Small intestine (tissue), 7 donors: ENCODE measurements around the gene KCNJ6. TPM values are rescaled to one million over a fixed set of nuclear protein-coding genes. Genes with fewer than 3 reads are reported as not detected.

Experiments used
- DNase-seq, 2 donors: peaks; one replicate each; pipeline versions ENCODE4 v3.0.0 to v3.0.0-alpha.2; 2013
- FAIRE-seq: peaks from 2 replicates; lab custom pipeline; 2012; peaks lifted over from hg19 to GRCh38; lab: Jason Lieb, UNC
- H3K27ac ChIP-seq, 3 donors: one replicate each; pipeline ENCODE4 v1.5.1; 2013; ENCODE audit warnings: low read length in 2 of 3, mild to moderate bottlenecking in 2 of 3, control low read depth in 1 of 3, inconsistent platforms in 1 of 3, low read depth in 1 of 3, moderate library complexity in 1 of 3
- H3K27me3 ChIP-seq, 3 donors: one replicate each; pipeline ENCODE4 v1.6.1; 2013; ENCODE audit warnings: low read length in 3 of 3, inconsistent platforms in 1 of 3; ENCODE audit not compliant: control insufficient read depth in 3 of 3, insufficient read depth in 3 of 3
- H3K36me3 ChIP-seq, 3 donors: one replicate each; pipeline ENCODE4 v1.6.1; 2013; ENCODE audit warnings: low read length in 3 of 3, inconsistent platforms in 1 of 3, low read depth in 1 of 3, mild to moderate bottlenecking in 1 of 3, moderate library complexity in 1 of 3; ENCODE audit not compliant: control insufficient read depth in 3 of 3, insufficient read depth in 2 of 3
- H3K4me1 ChIP-seq, 3 donors: one replicate each; pipeline ENCODE4 v1.6.1; 2013; ENCODE audit warnings: low read length in 2 of 3, inconsistent platforms in 1 of 3, low read depth in 1 of 3, mild to moderate bottlenecking in 1 of 3, moderate library complexity in 1 of 3; ENCODE audit not compliant: control insufficient read depth in 3 of 3, insufficient read depth in 2 of 3
- H3K4me3 ChIP-seq, 3 donors: one replicate each; pipeline ENCODE4 v1.5.1; 2013; ENCODE audit warnings: low read length in 3 of 3, control low read depth in 1 of 3, inconsistent platforms in 1 of 3, low read depth in 1 of 3, mild to moderate bottlenecking in 1 of 3, moderate library complexity in 1 of 3
- H3K9me3 ChIP-seq, 2 donors: one replicate each; pipeline ENCODE4 v1.6.1; 2013; ENCODE audit warnings: low read depth in 1 of 2, low read length in 1 of 2; ENCODE audit not compliant: control insufficient read depth in 2 of 2, insufficient read depth in 1 of 2
- WGBS, 3 donors: extraction: QIAGEN DNeasy Blood & Tissue Kit; methylation state at CpG; one replicate each; pipeline ENCODE4 v1.1.7; 2013; 5-methylcytosine and 5-hydroxymethylcytosine counted together
- polyA plus RNA-seq, 4 donors: library from polyadenylated mRNA; stranded (reverse) in 3 of 4; unstranded in 1 of 4; fragments of 200-250 nt in 3 of 4; fragments of 120-200 nt in 1 of 4; gene quantifications; one replicate each; pipeline versions ENCODE4 v1.2.1 to v1.2.3, GENCODE V29; 2013
- donor health status: healthy with polysubstance abuse.
- donor health status: control.
- donor health status: control.
- donor health status: Bipolar disorder and iron deficiency.
- donor health status: healthy.

The KCNJ6 gene
- polyA plus RNA-seq, 4 donors, result under 0.01 to 0.24 (median 0.03) TPM; not detected in 1

DNA sequence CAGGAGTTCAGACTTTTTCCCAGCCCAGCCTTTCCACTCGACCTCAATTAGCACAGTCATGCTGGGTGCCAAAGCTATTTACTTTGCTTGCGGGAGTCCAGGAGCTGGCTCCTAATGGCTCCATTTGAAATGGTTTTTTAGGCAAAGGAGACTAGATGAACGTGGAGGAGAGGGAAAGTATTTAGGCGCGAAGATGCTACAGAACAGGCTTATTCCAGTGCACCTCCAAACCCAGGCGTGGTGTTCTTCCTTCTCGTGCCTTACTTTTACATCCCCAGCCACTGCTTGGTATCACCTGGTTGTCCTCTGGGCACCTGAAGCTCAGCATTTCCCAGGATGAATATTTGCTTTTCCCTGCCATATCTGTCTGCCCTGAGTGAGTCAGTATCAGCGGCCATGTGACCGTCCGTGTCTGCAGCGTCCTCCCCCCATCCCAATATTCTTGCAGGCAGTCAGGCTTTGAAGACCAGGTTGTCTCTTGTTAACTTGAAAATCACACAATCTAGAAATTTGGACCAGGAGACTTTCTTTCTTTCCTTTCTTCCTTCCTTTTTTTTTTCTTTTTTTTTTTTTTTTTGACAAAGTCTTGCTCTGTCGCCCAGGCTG is 351.2 kb downstream of the KCNJ6 start:
- Histone ChIP-seq H3K4me3 (no peak overlapping the region), H3K27me3 (no peaks in the 10 kb centered on the region), H3K4me1 (peaks cover 2 to 12% (median 7%) of the 10 kb centered on the region in 3 donors), H3K27ac (peak overlapping the region in 2 of 3 donors; percentile 51 to 91), H3K36me3 (no peaks in the 10 kb centered on the region), H3K9me3 (peaks cover 0 to 18% of the 10 kb centered on the region in 2 donors)
- DNase-seq, result peak in 1 of 2 donors; percentile 23
- WGBS, 3 donors, result 42 to 79% (median 64%) methylated on average over 12 of the region's 12 CpGs
- no peak for FAIRE-seq

DNA sequence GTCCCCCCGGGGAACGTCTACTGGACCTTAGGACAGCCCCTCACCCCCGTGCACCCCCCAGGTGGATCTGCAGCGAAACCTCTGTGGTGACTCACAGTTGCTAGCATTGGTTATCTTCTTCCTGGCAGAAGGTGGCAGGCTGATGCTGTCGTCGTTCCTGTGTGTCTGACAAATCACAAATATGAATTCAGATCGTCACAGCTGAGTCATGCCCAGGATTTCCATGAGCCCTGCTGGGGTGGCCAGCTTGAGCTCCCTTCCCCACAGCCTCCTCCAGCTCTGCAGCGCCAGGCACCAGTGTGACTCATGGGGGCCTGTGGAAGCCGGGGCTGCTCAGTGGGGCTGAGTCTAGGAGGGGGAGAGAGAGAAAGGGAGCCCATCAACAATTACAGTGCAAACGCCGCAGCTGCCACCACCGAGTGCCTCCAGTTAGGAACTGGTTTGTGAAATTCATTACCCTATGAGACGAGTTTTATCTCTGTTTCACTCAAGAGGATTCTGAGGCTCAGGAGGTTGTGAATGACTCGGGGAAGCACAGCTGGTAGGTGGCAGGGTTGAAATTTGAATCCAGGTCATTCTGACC is 351.8 kb downstream of the KCNJ6 start:
- WGBS, 3 donors, result 7 to 17% (median 9%) methylated on average over 14 of the region's 14 CpGs
- H3K4me3 ChIP-seq, result peak overlapping the region in 2 of 3 donors; percentile 67 to 70
- no peaks in the 10 kb centered on the region for H3K27me3 ChIP-seq
- peaks cover 0 to 18% of the 10 kb centered on the region in 2 donors for H3K9me3 ChIP-seq
- no peaks in the 10 kb centered on the region for H3K36me3 ChIP-seq
- FAIRE-seq (no peak), DNase-seq (peak; percentile 79 to 86)
- peaks cover 2 to 12% (median 7%) of the 10 kb centered on the region in 3 donors for H3K4me1 ChIP-seq
- H3K27ac ChIP-seq, result peak overlapping the region; percentile 51 to 91 (median 86)

- DNase-seq (peak; percentile 95), FAIRE-seq (no peak)
- 1 to 6% (median 2%) methylated on average over 62 to 67 of the region's 67 CpGs for WGBS, 3 donors
- H3K4me3 ChIP-seq, result peak overlapping the region; percentile 34 to 70 (median 67)
- peaks cover 2 to 12% (median 7%) of the 10 kb centered on the region in 3 donors for H3K4me1 ChIP-seq
- peak overlapping the region; percentile 59 to 91 (median 86) for H3K27ac ChIP-seq
- H3K27me3 ChIP-seq, result no peaks in the 10 kb centered on the region
- H3K9me3 ChIP-seq, result peaks cover 0 to 18% of the 10 kb centered on the region in 2 donors
- no peaks in the 10 kb centered on the region for H3K36me3 ChIP-seq
These were observed 352.5 kb downstream of the KCNJ6 start for GRCh38 chr21:37563641-37564340.

DNA sequence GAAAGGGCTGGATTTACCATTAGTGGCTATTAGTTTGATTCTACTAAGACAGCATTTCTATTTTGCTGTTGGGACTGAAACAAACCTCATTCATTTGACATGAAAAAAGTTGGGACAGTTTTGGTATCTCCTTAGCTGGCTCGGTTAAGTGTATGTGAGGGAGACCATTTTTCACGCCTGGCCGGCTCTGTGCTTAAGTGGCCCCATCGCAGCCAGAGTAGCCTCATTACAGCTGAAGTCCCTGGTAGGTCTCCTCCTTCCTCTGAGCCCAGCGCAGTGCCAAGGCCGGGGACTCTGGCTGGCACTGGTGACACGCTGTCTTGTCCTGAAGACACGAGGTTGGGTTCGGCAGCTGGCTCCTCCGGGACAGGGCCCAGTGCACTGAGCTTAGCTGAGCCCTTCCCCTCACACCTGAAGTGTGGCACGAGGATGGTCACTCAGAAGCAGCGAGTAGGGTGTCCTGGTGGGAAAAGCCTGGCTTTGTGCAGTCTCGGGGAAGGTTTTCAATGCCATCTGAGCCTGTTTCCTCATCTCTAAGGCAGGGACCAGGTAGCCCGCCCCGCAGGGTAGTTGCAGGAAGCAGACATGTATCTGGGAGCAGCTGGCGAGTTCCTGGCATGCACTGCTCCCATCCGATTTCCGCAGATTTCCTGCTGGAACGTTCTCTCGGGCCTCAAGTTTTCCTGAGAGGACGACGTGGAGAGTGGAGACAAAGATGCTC is 353.2 kb downstream of the KCNJ6 start:
- Histone ChIP-seq H3K27me3 (no peaks in the 10 kb centered on the region), H3K4me3 (peak overlapping the region; percentile 34 to 70 (median 67)), H3K36me3 (no peaks in the 10 kb centered on the region), H3K27ac (peak overlapping the region; percentile 14 to 91 (median 59)), H3K9me3 (peaks cover 0 to 18% of the 10 kb centered on the region in 2 donors), H3K4me1 (peaks cover 2 to 12% (median 7%) of the 10 kb centered on the region in 3 donors)
- DNase-seq, result peak in 1 of 2 donors; percentile 38
- FAIRE-seq, result no peak
- WGBS, 3 donors, result 45 to 62% (median 57%) methylated on average over 22 of the region's 22 CpGs

- Histone ChIP-seq H3K4me1 (peaks cover 2 to 12% (median 7%) of the 10 kb centered on the region in 3 donors), H3K36me3 (no peaks in the 10 kb centered on the region), H3K27me3 (no peaks in the 10 kb centered on the region), H3K9me3 (peaks cover 0 to 18% of the 10 kb centered on the region in 2 donors), H3K4me3 (no peak overlapping the region), H3K27ac (no peak overlapping the region)
- DNase-seq (no peak), FAIRE-seq (no peak)
- 90 to 96% (median 94%) methylated on average over 11 of the region's 11 CpGs for WGBS, 3 donors
These were observed 354.0 kb downstream of the KCNJ6 start for GRCh38 chr21:37561941-37562919.

DNA sequence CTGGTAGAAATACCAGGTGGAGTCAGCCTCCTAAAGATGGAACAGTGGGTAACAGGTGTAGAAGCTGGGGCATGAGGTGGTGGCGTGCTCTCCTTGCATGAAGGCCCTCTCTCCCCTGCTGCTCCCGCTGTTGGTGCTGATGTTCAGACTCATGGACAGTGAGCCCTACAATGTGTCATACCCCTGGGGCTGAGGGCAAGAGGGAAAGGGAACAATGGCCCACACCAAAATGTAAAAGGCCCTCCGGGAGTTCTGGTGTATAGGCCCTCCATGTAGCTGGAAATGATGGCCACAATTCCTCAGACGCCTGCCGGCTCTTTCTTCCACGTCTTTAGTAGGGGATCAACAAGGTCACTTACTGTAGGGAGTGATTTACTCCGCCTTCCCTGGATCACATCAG is 354.8 kb downstream of the KCNJ6 start:
- Histone ChIP-seq H3K36me3 (no peaks in the 10 kb centered on the region), H3K27me3 (no peaks in the 10 kb centered on the region), H3K4me1 (peaks cover 2 to 12% (median 7%) of the 10 kb centered on the region in 3 donors), H3K27ac (no peak overlapping the region), H3K4me3 (no peak overlapping the region), H3K9me3 (peaks cover 0 to 18% of the 10 kb centered on the region in 2 donors)
- FAIRE-seq (no peak), DNase-seq (no peak)
- 88 to 94% (median 90%) methylated on average over 7 of the region's 7 CpGs for WGBS, 3 donors

- 85 to 90% (median 90%) methylated on average over 5 of the region's 5 CpGs for WGBS, 3 donors
- Histone ChIP-seq H3K36me3 (no peaks in the 10 kb centered on the region), H3K27ac (no peak overlapping the region), H3K9me3 (peaks cover 0 to 18% of the 10 kb centered on the region in 2 donors), H3K4me3 (no peak overlapping the region), H3K4me1 (peaks cover 2 to 8% (median 7%) of the 10 kb centered on the region in 3 donors), H3K27me3 (no peaks in the 10 kb centered on the region)
- no peak for FAIRE-seq
- DNase-seq, result no peak
These were observed 355.9 kb downstream of the KCNJ6 start for GRCh38 chr21:37560385-37560784.
